ENCODE measurements around the gene ZC3H18. TPM values are rescaled to one million over a fixed set of nuclear protein-coding genes. Genes with fewer than 3 reads are reported as not detected.

ZC3H18 gene
- total and polyA plus RNA-seq, 2 donors from 2014 or later: 11.4 to 38.2 TPM

DNA sequence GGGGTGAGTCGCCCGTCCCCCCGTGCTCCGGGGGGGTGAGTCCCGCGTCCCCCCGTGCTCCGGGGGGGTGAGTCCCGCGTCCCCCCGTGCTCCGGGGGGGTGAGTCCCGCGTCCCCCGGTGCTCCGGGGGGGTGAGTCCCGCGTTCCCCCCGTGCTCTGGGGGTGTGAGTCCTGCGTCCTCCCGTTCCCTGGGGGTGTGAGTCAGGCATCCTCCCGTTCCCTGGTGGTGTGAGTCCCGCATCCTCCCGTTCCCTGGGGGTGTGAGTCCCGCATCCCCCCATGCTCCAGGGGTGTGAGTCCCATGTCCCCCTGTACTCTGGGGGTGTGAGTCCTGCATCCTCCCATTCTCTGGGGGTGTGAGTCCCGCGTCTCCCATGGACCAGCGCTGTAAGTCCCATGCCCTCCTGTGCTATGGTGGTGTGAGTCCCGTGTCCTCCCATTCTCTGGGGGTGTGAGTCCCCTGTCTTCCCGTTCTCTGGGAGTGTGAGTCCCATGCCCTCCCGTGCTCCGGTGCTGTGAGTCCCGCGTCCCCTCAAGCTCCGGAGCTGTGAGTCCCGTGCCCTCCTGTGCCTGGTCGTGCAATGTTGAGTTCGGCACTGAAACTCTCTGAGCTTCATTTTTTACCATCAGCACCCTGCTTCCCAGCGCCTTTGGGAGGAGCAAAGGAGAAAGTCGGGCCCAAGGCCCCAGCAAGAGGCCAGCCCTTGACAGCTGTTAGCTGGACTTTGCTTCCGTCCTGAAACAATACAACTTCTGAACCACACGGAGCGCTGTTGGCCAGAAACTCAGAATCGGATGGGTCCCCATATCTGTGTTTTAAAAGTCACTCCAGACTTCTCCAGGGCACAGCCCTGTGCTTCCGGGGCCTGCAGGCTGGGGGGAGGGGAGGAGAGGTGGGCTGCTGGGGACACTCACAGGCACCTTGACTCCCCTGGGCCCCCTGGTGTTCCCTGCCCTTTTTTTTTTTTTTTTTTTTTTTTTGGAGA lies 11.5 kb upstream of the ZC3H18 start:
- DNase-seq (peak in 3 of 5 donors; percentile 70 to 90 (median 88)), FAIRE-seq (no peak)
- no peak overlapping the region for H3K4me3 ChIP-seq (ENCODE audit: low read length in 3 of 3)
- H3K9ac ChIP-seq (ENCODE audit: low read length in 3 of 3): no peak overlapping the region
- intact Hi-C loops (cut with DNase I): no loop called here
- TF ChIP-seq, protein P1, sequence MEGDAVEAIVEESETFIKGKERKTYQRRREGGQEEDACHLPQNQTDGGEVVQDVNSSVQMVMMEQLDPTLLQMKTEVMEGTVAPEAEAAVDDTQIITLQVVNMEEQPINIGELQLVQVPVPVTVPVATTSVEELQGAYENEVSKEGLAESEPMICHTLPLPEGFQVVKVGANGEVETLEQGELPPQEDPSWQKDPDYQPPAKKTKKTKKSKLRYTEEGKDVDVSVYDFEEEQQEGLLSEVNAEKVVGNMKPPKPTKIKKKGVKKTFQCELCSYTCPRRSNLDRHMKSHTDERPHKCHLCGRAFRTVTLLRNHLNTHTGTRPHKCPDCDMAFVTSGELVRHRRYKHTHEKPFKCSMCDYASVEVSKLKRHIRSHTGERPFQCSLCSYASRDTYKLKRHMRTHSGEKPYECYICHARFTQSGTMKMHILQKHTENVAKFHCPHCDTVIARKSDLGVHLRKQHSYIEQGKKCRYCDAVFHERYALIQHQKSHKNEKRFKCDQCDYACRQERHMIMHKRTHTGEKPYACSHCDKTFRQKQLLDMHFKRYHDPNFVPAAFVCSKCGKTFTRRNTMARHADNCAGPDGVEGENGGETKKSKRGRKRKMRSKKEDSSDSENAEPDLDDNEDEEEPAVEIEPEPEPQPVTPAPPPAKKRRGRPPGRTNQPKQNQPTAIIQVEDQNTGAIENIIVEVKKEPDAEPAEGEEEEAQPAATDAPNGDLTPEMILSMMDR (IDR thresholded peaks at IDR 0.05; ENCODE audit: borderline replicate concordance, extremely low read depth, insufficient read depth): no peak
- H3K27ac ChIP-seq (ENCODE audit: low read depth in 2 of 2, low read length in 2 of 2): no peak overlapping the region
- no peaks in the 10 kb centered on the region for H3K9me3 ChIP-seq (ENCODE audit: control insufficient read depth in 2 of 3, insufficient read depth in 1 of 3, low read length in 3 of 3)
- peaks cover 0 to 6% (median 0%) of the 10 kb centered on the region in 3 donors for H3K4me1 ChIP-seq (ENCODE audit: control insufficient read depth in 2 of 3, insufficient read depth in 2 of 3, low read depth in 1 of 3, low read length in 3 of 3)
- H3K36me3 ChIP-seq (ENCODE audit: control insufficient read depth in 2 of 3, insufficient read depth in 3 of 3, low read length in 3 of 3): no peaks in the 10 kb centered on the region
- no peaks in the 10 kb centered on the region for H3K27me3 ChIP-seq (ENCODE audit: control insufficient read depth, insufficient read depth, low read length)

DNA sequence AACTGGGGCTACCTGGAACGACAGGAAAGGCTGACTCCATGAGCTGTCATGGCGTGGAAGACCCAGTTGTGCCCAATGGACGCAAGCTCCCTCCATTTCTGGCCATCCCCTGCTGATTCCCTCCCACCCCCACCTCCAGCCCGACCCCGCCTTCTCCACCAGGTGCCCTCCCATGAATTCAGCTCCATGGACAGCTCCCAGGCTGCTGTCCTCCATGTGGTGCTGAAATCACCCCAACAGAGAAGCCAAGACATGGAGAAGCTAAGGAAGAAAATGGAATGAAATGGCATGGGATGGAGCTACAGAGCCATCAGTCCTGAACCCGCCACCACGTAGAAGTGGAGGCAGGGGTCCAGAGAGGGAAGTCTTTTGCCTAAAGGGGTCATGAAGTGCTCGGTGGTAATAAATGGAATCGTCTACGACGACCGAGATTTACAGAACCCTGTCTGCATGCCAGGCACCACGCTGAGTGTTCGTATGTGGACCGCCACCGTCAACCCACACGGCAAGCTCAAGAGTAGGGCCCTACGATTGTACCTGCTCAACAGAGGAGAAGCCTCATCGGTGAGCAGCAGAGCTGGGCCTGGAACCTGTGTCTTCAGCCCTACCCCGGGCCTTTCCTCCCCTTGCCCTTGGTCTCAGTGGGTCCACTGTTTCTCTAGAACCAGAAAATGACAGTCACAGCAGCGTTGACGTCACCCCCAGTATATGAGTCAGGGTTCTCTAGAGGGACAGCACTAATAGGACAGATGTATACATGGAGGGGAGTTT lies 9.3 kb upstream of the ZC3H18 start:
- Histone ChIP-seq H3K27me3 (ENCODE audit: control insufficient read depth, insufficient read depth, low read length) (no peaks in the 10 kb centered on the region), H3K9ac (ENCODE audit: low read length in 3 of 3) (no peak overlapping the region), H3K36me3 (ENCODE audit: control insufficient read depth in 2 of 3, insufficient read depth in 3 of 3, low read length in 3 of 3) (no peaks in the 10 kb centered on the region), H3K9me3 (ENCODE audit: control insufficient read depth in 2 of 3, insufficient read depth in 1 of 3, low read length in 3 of 3) (no peaks in the 10 kb centered on the region), H3K27ac (ENCODE audit: low read depth in 2 of 2, low read length in 2 of 2) (no peak overlapping the region), H3K4me3 (ENCODE audit: low read length in 3 of 3) (no peak overlapping the region), H3K4me1 (ENCODE audit: control insufficient read depth in 2 of 3, insufficient read depth in 2 of 3, low read depth in 1 of 3, low read length in 3 of 3) (peaks cover 0 to 6% (median 0%) of the 10 kb centered on the region in 3 donors)
- FAIRE-seq: no peak
- intact Hi-C loops (cut with DNase I): no loop called here
- TF ChIP-seq, protein P1 (IDR thresholded peaks at IDR 0.05; ENCODE audit: borderline replicate concordance, extremely low read depth, insufficient read depth): no peak
- peak in 3 of 5 donors; percentile 75 to 79 (median 78) for DNase-seq

DNA sequence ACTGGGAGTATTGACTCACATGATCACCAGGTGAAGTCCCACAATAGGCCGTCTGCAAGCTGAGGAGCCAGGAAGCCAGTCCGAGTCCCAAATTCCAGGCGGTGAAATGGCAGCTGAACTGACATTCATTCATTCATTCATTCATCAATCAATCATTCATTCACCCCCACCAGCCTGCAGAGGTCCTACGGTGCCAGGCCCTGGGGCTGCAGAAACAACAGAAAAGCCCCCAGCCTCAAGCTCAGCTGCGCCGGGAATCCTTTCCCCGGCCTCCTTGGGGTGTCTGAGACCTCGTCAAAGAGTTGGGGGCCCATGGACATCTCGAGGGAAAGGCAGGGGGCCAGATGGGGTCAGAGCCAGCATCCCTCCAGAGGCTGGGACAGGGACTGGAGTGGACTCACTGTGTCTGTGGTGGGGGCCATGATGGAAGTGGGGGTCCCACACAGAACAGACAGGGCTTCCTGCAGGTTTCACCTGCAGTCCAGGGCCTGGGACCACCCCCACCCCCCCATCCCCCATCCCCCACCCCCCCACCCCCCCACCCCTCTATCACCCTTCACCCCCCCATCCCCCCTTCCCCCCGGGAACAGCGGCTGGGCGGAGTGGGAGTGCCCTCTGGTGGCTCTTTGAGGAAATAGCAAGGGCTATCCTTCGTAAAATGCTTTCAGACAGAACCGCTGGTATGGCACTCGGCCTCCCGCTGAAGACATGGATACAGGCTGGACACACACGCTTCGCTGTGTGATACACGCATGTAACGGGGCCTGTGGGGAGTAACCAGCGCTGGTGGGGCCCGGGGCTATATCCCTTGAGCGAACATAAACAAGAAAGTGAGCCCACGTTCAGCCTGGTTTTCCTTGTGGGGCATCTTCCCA lies 8.5 kb upstream of the ZC3H18 start:
- DNase-seq (peak in 4 of 5 donors; percentile 24 to 66 (median 42)), FAIRE-seq (no peak)
- TF ChIP-seq, protein P1 (IDR thresholded peaks at IDR 0.05; ENCODE audit: borderline replicate concordance, extremely low read depth, insufficient read depth): peak; percentile 89
- Histone ChIP-seq H3K4me3 (ENCODE audit: low read length in 3 of 3) (no peak overlapping the region), H3K36me3 (ENCODE audit: control insufficient read depth in 2 of 3, insufficient read depth in 3 of 3, low read length in 3 of 3) (no peaks in the 10 kb centered on the region), H3K9me3 (ENCODE audit: control insufficient read depth in 2 of 3, insufficient read depth in 1 of 3, low read length in 3 of 3) (no peaks in the 10 kb centered on the region), H3K27ac (ENCODE audit: low read depth in 2 of 2, low read length in 2 of 2) (no peak overlapping the region), H3K9ac (ENCODE audit: low read length in 3 of 3) (no peak overlapping the region), H3K27me3 (ENCODE audit: control insufficient read depth, insufficient read depth, low read length) (no peaks in the 10 kb centered on the region), H3K4me1 (ENCODE audit: control insufficient read depth in 2 of 3, insufficient read depth in 2 of 3, low read depth in 1 of 3, low read length in 3 of 3) (peaks cover 0 to 6% (median 0%) of the 10 kb centered on the region in 3 donors)
- intact Hi-C loops (cut with DNase I): no loop called here

Data from kidney (tissue), 14 donors.